Skeletal muscle satellite cell (primary cell): ENCODE results near the gene SALL3. TPM values are rescaled to one million over a fixed set of nuclear protein-coding genes. Genes with fewer than 3 reads are reported as not detected.
A peak's percentile ranks its signal among the peaks of the same experiment; 100 is the strongest.
"Not testable (repeated sequence)": the region's sequence is repeated elsewhere in the genome, so short reads cannot be mapped to it uniquely, and the experiment has no call there.

Experiments
- H3K27me3 ChIP-seq: 2 replicates; pipeline ENCODE4 v1.7.0; 2013; ENCODE audit warnings: low read length; ENCODE audit not compliant: control insufficient read depth, insufficient read depth
- H3K36me3 ChIP-seq: 2 replicates; pipeline ENCODE4 v1.7.0; 2013; ENCODE audit warnings: mild to moderate bottlenecking, control low read depth, low read length; ENCODE audit not compliant: insufficient read depth
- H3K4me1 ChIP-seq: 2 replicates; pipeline ENCODE4 v1.7.0; 2013; ENCODE audit warnings: low read length; ENCODE audit not compliant: control insufficient read depth, insufficient read depth
- H3K4me2 ChIP-seq: 2 replicates; pipeline ENCODE4 v1.7.0; 2013; ENCODE audit warnings: mild to moderate bottlenecking, low read length
- H3K4me3 ChIP-seq: 2 replicates; pipeline ENCODE4 v1.7.0; 2013; ENCODE audit warnings: low read length
- H3K9ac ChIP-seq: 2 replicates; pipeline ENCODE4 v1.7.0; 2013; ENCODE audit warnings: mild to moderate bottlenecking, low read depth, low read length, moderate library complexity
- H3K9me3 ChIP-seq: replicated peaks from 2 replicates; pipeline ENCODE4 v1.7.0; 2013; ENCODE audit warnings: mild to moderate bottlenecking, control low read depth, low read length
- total RNA-seq: library from RNA; depleted of rRNA; stranded (reverse); fragments of >200 nt; gene quantifications from 2 replicates; pipeline ENCODE4 v1.2.3, GENCODE V29; 2012; rRNA removed

The SALL3 gene
- total RNA-seq = under 0.01 TPM in 1 of 2 replicates, not detected in the other

GRCh38 chr18:78979730-78980278 lies at the start of gene SALL3:
TSS of gene SALL3 (plus strand) at chr18:78979818. CDS start at chr18:78980275, 457 bp downstream.
- no peaks in the 10 kb centered on the region for H3K4me1 ChIP-seq
- no peaks in the 10 kb centered on the region for H3K9me3 ChIP-seq
- H3K4me2 ChIP-seq = peak within 1 kb of the TSS; percentile 29
- no peak within 1 kb of the TSS for H3K9ac ChIP-seq
- peaks cover 80% of the 10 kb centered on the region for H3K27me3 ChIP-seq
- no peaks in the 10 kb centered on the region for H3K36me3 ChIP-seq
- no peak within 1 kb of the TSS for H3K4me3 ChIP-seq

DNA sequence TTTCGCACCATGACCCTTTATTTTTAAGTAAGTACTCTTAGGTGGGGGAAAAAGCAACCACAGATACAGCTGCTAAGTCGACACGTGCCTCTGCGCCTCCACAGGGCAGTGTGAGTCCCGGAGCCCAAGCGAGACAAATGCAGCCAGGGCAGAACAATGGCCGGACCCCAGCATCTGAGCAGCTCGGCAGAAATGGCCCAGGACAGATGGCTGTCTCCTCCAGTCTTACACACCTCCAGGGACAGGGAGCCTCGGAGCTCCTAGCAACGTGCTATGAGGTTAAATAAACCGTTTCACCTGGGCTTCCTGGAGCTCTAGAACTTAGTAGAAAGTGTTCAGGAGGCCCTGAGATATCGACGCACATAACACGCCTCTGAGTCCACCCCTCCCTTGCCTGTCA lies 47.3 kb upstream of the SALL3 start:
- no peak overlapping the region for H3K4me2 ChIP-seq
- no peaks in the 10 kb centered on the region for H3K27me3 ChIP-seq
- no peaks in the 10 kb centered on the region for H3K4me1 ChIP-seq
- no peaks in the 10 kb centered on the region for H3K36me3 ChIP-seq
- peaks cover 21% of the 10 kb centered on the region for H3K9me3 ChIP-seq
- no peak overlapping the region for H3K4me3 ChIP-seq
- no peak overlapping the region for H3K9ac ChIP-seq

GRCh38 chr18:78934003-78934402 lies 45.6 kb upstream of the SALL3 start:
- Histone ChIP-seq H3K4me1 (no peaks in the 10 kb centered on the region), H3K4me2 (no peak overlapping the region), H3K4me3 (no peak overlapping the region), H3K9ac (no peak overlapping the region), H3K36me3 (no peaks in the 10 kb centered on the region), H3K9me3 (peaks cover 17% of the 10 kb centered on the region), H3K27me3 (no peaks in the 10 kb centered on the region)

GRCh38 chr18:78934551-78935225 lies 44.9 kb upstream of the SALL3 start:
- Histone ChIP-seq H3K4me1 (no peaks in the 10 kb centered on the region), H3K9ac (no peak overlapping the region), H3K27me3 (no peaks in the 10 kb centered on the region), H3K4me2 (no peak overlapping the region), H3K36me3 (no peaks in the 10 kb centered on the region), H3K9me3 (peaks cover 16% of the 10 kb centered on the region), H3K4me3 (no peak overlapping the region)

- Histone ChIP-seq H3K4me2 (no peak overlapping the region), H3K4me1 (no peaks in the 10 kb centered on the region)
Observed at GRCh38 chr18:78935406-78935805, 44.2 kb upstream of the SALL3 start.

GRCh38 chr18:78936251-78937005 lies 43.2 kb upstream of the SALL3 start:
- no peaks in the 10 kb centered on the region for H3K27me3 ChIP-seq
- H3K4me3 ChIP-seq = no peak overlapping the region
- H3K36me3 ChIP-seq = no peaks in the 10 kb centered on the region
- H3K9ac ChIP-seq = no peak overlapping the region
- no peaks in the 10 kb centered on the region for H3K4me1 ChIP-seq
- H3K4me2 ChIP-seq = no peak overlapping the region
- H3K9me3 ChIP-seq = peaks cover 16% of the 10 kb centered on the region

More at GRCh38 chr18:78935406-78935805, 44.2 kb upstream of the SALL3 start:
- Histone ChIP-seq H3K36me3 (no peaks in the 10 kb centered on the region), H3K9ac (no peak overlapping the region), H3K27me3 (no peaks in the 10 kb centered on the region), H3K9me3 (peaks cover 16% of the 10 kb centered on the region), H3K4me3 (no peak overlapping the region)

- peaks cover 15% of the 10 kb centered on the region for H3K9me3 ChIP-seq
- no peak overlapping the region for H3K4me2 ChIP-seq
- H3K4me3 ChIP-seq = no peak overlapping the region
Observed at GRCh38 chr18:78937166-78937565, 42.5 kb upstream of the SALL3 start.

DNA sequence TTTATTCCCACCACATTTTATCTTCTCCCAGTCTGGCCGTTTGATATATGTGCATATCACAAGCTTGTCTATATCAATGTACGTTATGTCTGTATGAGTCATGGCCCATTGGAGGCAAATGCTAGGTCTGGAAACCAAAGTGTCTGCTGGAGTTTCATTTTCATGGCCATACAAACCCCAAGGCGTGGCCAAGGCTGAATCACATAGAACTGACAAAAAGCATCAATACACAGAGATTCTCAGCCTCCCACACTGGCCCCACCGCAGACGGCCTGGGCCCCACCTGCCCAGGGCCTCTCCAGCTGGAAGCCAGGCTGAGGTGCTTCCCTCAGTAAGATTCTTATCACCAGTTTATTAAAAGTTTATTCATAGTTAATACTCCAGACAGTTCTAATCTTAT lies 40.5 kb upstream of the SALL3 start:
- Histone ChIP-seq H3K4me1 (no peaks in the 10 kb centered on the region), H3K4me3 (no peak overlapping the region), H3K9ac (no peak overlapping the region), H3K36me3 (no peaks in the 10 kb centered on the region), H3K4me2 (no peak overlapping the region), H3K9me3 (peaks cover 6% of the 10 kb centered on the region), H3K27me3 (no peaks in the 10 kb centered on the region)

More at GRCh38 chr18:78937166-78937565, 42.5 kb upstream of the SALL3 start:
- H3K36me3 ChIP-seq = no peaks in the 10 kb centered on the region
- no peak overlapping the region for H3K9ac ChIP-seq
- no peaks in the 10 kb centered on the region for H3K4me1 ChIP-seq
- H3K27me3 ChIP-seq = no peaks in the 10 kb centered on the region

GRCh38 chr18:78939734-78940494 lies 39.7 kb upstream of the SALL3 start:
- Histone ChIP-seq H3K4me2 (no peak overlapping the region), H3K4me1 (no peaks in the 10 kb centered on the region), H3K9ac (no peak overlapping the region), H3K9me3 (peaks cover 6% of the 10 kb centered on the region), H3K36me3 (no peaks in the 10 kb centered on the region), H3K4me3 (no peak overlapping the region), H3K27me3 (no peaks in the 10 kb centered on the region)

- not testable (repeated sequence) for H3K4me3 ChIP-seq, H3K36me3 ChIP-seq, H3K9me3 ChIP-seq, H3K27me3 ChIP-seq, H3K9ac ChIP-seq, H3K4me2 ChIP-seq, H3K4me1 ChIP-seq
Observed at GRCh38 chr18:78942236-78942635, 37.4 kb upstream of the SALL3 start.

GRCh38 chr18:78945628-78946027 lies 34.0 kb upstream of the SALL3 start:
- H3K4me1 ChIP-seq = no peaks in the 10 kb centered on the region

More at GRCh38 chr18:78945628-78946027, 34.0 kb upstream of the SALL3 start:
- Histone ChIP-seq H3K9ac (no peak overlapping the region), H3K9me3 (peaks cover 2% of the 10 kb centered on the region), H3K27me3 (no peaks in the 10 kb centered on the region), H3K4me2 (no peak overlapping the region), H3K36me3 (no peaks in the 10 kb centered on the region), H3K4me3 (no peak overlapping the region)
